GM12892 (cell line): ENCODE measurements around the gene ARPC5.

ENCODE experiments used
- DNase-seq: peaks from one replicate; pipeline ENCODE4 v3.0.0; 2011; ENCODE audit not compliant: insufficient read length
- FAIRE-seq: peaks from 2 replicates; lab custom pipeline; 2011; peaks lifted over from hg19 to GRCh38; lab: Jason Lieb, UNC
- POLR2A ChIP-seq: IDR thresholded peaks from 2 replicates; pipeline ENCODE4 v1.6.1; 2011; ENCODE audit warnings: low read depth, low read length, control low read depth
- POLR2AphosphoS5 ChIP-seq: IDR thresholded peaks from 2 replicates; pipeline ENCODE4 v1.6.1; 2011; ENCODE audit warnings: low read depth, low read length, control low read depth
- TAF1 ChIP-seq: IDR thresholded peaks from 2 replicates; pipeline ENCODE4 v1.6.1; 2011; ENCODE audit warnings: low read depth, mild to moderate bottlenecking, control low read depth, low read length, borderline replicate concordance

ARPC5 gene

GRCh38 chr1:183607322-183607980 is 28.1 kb downstream of the ARPC5 start:
- FAIRE-seq: no peak
- TF ChIP-seq TAF1 (no peak), POLR2AphosphoS5 (no peak), POLR2A (no peak)
- DNase-seq: no peak

- no peak for FAIRE-seq
- no peak for DNase-seq
- TF ChIP-seq POLR2A: no peak
- no peak for TF ChIP-seq POLR2AphosphoS5
Observed at GRCh38 chr1:183605904-183606303, 29.7 kb downstream of the ARPC5 start.

GRCh38 chr1:183604815-183605214 is 30.8 kb downstream of the ARPC5 start:
- DNase-seq: no peak
- no peak for FAIRE-seq
- TF ChIP-seq POLR2AphosphoS5: peak; percentile 50; the same call in 1 of the 2 replicates
- no peak for TF ChIP-seq POLR2A
- TF ChIP-seq TAF1: no peak

- DNase-seq: no peak
- TF ChIP-seq POLR2AphosphoS5 (peak; percentile 33; the same call in 1 of the 2 replicates), POLR2A (peak; percentile 48; the same call in 1 of the 2 replicates), TAF1 (no peak)
- FAIRE-seq: peak; percentile 93
Observed at GRCh38 chr1:183604038-183604808, 31.4 kb downstream of the ARPC5 start.

GRCh38 chr1:183602510-183602909 is 33.1 kb downstream of the ARPC5 start:
- DNase-seq (no peak), FAIRE-seq (no peak)
- TF ChIP-seq POLR2A (no peak), TAF1 (no peak), POLR2AphosphoS5 (no peak)

- DNase-seq: no peak
- FAIRE-seq: no peak
Observed at GRCh38 chr1:183600634-183601033, 34.9 kb downstream of the ARPC5 start.

GRCh38 chr1:183600136-183600535 is 35.4 kb downstream of the ARPC5 start:
- no peak for FAIRE-seq
- no peak for DNase-seq
- no peak for TF ChIP-seq TAF1

More at GRCh38 chr1:183600634-183601033, 34.9 kb downstream of the ARPC5 start:
- no peak for TF ChIP-seq POLR2A
- no peak for TF ChIP-seq TAF1
- no peak for TF ChIP-seq POLR2AphosphoS5

GRCh38 chr1:183598386-183598785 is 37.2 kb downstream of the ARPC5 start:
- FAIRE-seq (no peak), DNase-seq (no peak)
- TF ChIP-seq POLR2AphosphoS5: no peak
- TF ChIP-seq POLR2A: no peak
- TF ChIP-seq TAF1: no peak

- FAIRE-seq: no peak
- no peak for TF ChIP-seq POLR2A
- no peak for DNase-seq
Observed at GRCh38 chr1:183597656-183598347, 37.8 kb downstream of the ARPC5 start.

- FAIRE-seq: no peak
- no peak for TF ChIP-seq POLR2A
- TF ChIP-seq TAF1: no peak
- TF ChIP-seq POLR2AphosphoS5: no peak
- no peak for DNase-seq
Observed at GRCh38 chr1:183596500-183596899, 39.1 kb downstream of the ARPC5 start.

GRCh38 chr1:183595537-183595936 is 40.0 kb downstream of the ARPC5 start:
- TF ChIP-seq POLR2AphosphoS5 (no peak), TAF1 (no peak)
- DNase-seq (no peak), FAIRE-seq (peak; percentile 48)
